VCaP (cell line): ENCODE data around the gene CCHCR1.

ENCODE experiments used
- H3K27ac ChIP-seq: fragments of 450-650 bp; 2 replicates; pipeline ENCODE4 v1.5.1; 2017
- CTCF ChIP-seq: fragments of 450-650 bp; conservative IDR thresholded peaks from 2 replicates; pipeline ENCODE4 v1.5.1; 2017; ENCODE audit warnings: mild to moderate bottlenecking, moderate library complexity

Gene CCHCR1

GRCh38 chr6:31096656-31097055, 60.9 kb downstream of the CCHCR1 start:
- TF ChIP-seq CTCF, result no peak

GRCh38 chr6:31096215-31096614, 61.4 kb downstream of the CCHCR1 start:
- TF ChIP-seq CTCF, result no peak
- peak overlapping the region; percentile 89; the same call in 1 of the 2 replicates for H3K27ac ChIP-seq

More at GRCh38 chr6:31096656-31097055, 60.9 kb downstream of the CCHCR1 start:
- peak overlapping the region; percentile 89 for H3K27ac ChIP-seq

GRCh38 chr6:31094389-31094881, 63.2 kb downstream of the CCHCR1 start:
- TF ChIP-seq CTCF, result no peak
- H3K27ac ChIP-seq, result peak overlapping the region; percentile 89

GRCh38 chr6:31092769-31093505, 64.7 kb downstream of the CCHCR1 start:
- H3K27ac ChIP-seq, result peak overlapping the region; percentile 89
- no peak for TF ChIP-seq CTCF
